Measurements from ENCODE around the gene WNT9A.

GRCh38 chr1:227959325-227959860, 11.7 kb upstream of the WNT9A start:
- TF ChIP-seq GATA2 (IDR thresholded peaks at IDR 0.05; ENCODE audit: low read depth, low read length) (no peak), GATA3 (IDR thresholded peaks at IDR 0.05; ENCODE audit: low read depth, low read length) (no peak)

Measured in SH-SY5Y (cell line).